Activated T-cell treated with anti-CD3 and anti-CD28 coated beads, Interleukin-2, amount 50 U/mL, for 4 hours (primary cell): ENCODE results near the gene TMEM185A. TPM values are rescaled to one million over a fixed set of nuclear protein-coding genes. Genes with fewer than 3 reads are reported as not detected.
A peak's percentile ranks its signal among the peaks of the same experiment; 100 is the strongest.
"Not testable (repeated sequence)": the region's sequence is repeated elsewhere in the genome, so short reads cannot be mapped to it uniquely, and the experiment has no call there.

Experiments used
- ATAC-seq, 2 donors: fragments of 200-7000 bp; cut with Tn5 transposase; one replicate each; pipeline ENCODE4 v1.10.0; 2021
- DNase-seq: peaks from one replicate; pipeline ENCODE4 v3.0.0-alpha.2; 2020
- H3K27me3 Mint-ChIP-seq: one replicate; pipeline ENCODE4 v1.8.0; 2021; ENCODE audit warnings: low read depth, mixed read lengths
- H3K36me3 Mint-ChIP-seq: one replicate; pipeline ENCODE4 v1.8.0; 2022; ENCODE audit warnings: mixed read lengths; ENCODE audit not compliant: insufficient read depth
- H3K4me1 Mint-ChIP-seq: one replicate; pipeline ENCODE4 v1.8.0; 2021; ENCODE audit warnings: low read depth, mixed read lengths
- H3K4me3 Mint-ChIP-seq: one replicate; pipeline ENCODE4 v1.8.0; 2021; ENCODE audit warnings: mild to moderate bottlenecking, moderate library complexity, mixed read lengths
- H3K9me3 Mint-ChIP-seq: one replicate; pipeline ENCODE4 v1.8.0; 2021; ENCODE audit warnings: mixed read lengths
- total RNA-seq, 3 donors: library from RNA; stranded (reverse); gene quantifications; one replicate each; pipeline ENCODE4 v1.2.1, GENCODE V29; 2021

Gene TMEM185A
- total RNA-seq, 3 donors from 2014 or later: 14.7 to 20.0 (median 15.7) TPM

GRCh38 chrX:149639568-149639967 lies 8.0 kb upstream of the TMEM185A start:
- no peak for DNase-seq
- H3K36me3 Mint-ChIP-seq: no peaks in the 10 kb centered on the region
- H3K4me1 Mint-ChIP-seq: peaks cover 3% of the 10 kb centered on the region
- no peak for ATAC-seq
- H3K27me3 Mint-ChIP-seq: no peaks in the 10 kb centered on the region
- H3K9me3 Mint-ChIP-seq: no peaks in the 10 kb centered on the region
- no peak overlapping the region for H3K4me3 Mint-ChIP-seq

- ATAC-seq: no peak
- no peak overlapping the region for H3K4me3 Mint-ChIP-seq
- H3K36me3 Mint-ChIP-seq: no peaks in the 10 kb centered on the region
- H3K9me3 Mint-ChIP-seq: no peaks in the 10 kb centered on the region
- DNase-seq: no peak
- H3K27me3 Mint-ChIP-seq: no peaks in the 10 kb centered on the region
- H3K4me1 Mint-ChIP-seq: peaks cover 3% of the 10 kb centered on the region
These were observed 7.3 kb upstream of the TMEM185A start for GRCh38 chrX:149638860-149639259.

GRCh38 chrX:149633511-149633910 lies 1.9 kb upstream of the TMEM185A start:
- no peaks in the 10 kb centered on the region for H3K27me3 Mint-ChIP-seq
- H3K9me3 Mint-ChIP-seq: no peaks in the 10 kb centered on the region
- H3K4me1 Mint-ChIP-seq: peaks cover 26% of the 10 kb centered on the region
- H3K36me3 Mint-ChIP-seq: no peaks in the 10 kb centered on the region
- DNase-seq (no peak), ATAC-seq (no peak)
- no peak overlapping the region for H3K4me3 Mint-ChIP-seq

GRCh38 chrX:149630681-149631233 lies 835 bp downstream of the TMEM185A start:
- no peaks in the 10 kb centered on the region for H3K9me3 Mint-ChIP-seq
- peak overlapping the region; percentile 90 for H3K4me3 Mint-ChIP-seq
- peaks cover 43% of the 10 kb centered on the region for H3K4me1 Mint-ChIP-seq
- ATAC-seq (no peak), DNase-seq (no peak)
- no peaks in the 10 kb centered on the region for H3K27me3 Mint-ChIP-seq
- no peaks in the 10 kb centered on the region for H3K36me3 Mint-ChIP-seq

GRCh38 chrX:149629730-149630387 lies 1.7 kb downstream of the TMEM185A start:
- no peaks in the 10 kb centered on the region for H3K27me3 Mint-ChIP-seq
- no peak for ATAC-seq
- no peak for DNase-seq

GRCh38 chrX:149628768-149629167 lies 2.8 kb downstream of the TMEM185A start:
- ATAC-seq: no peak
- no peaks in the 10 kb centered on the region for H3K27me3 Mint-ChIP-seq
- no peaks in the 10 kb centered on the region for H3K9me3 Mint-ChIP-seq
- H3K4me1 Mint-ChIP-seq: peaks cover 60% of the 10 kb centered on the region
- DNase-seq: no peak
- no peaks in the 10 kb centered on the region for H3K36me3 Mint-ChIP-seq
- no peak overlapping the region for H3K4me3 Mint-ChIP-seq

More at GRCh38 chrX:149629730-149630387, 1.7 kb downstream of the TMEM185A start:
- no peaks in the 10 kb centered on the region for H3K9me3 Mint-ChIP-seq
- H3K4me1 Mint-ChIP-seq: peaks cover 52% of the 10 kb centered on the region
- no peaks in the 10 kb centered on the region for H3K36me3 Mint-ChIP-seq
- H3K4me3 Mint-ChIP-seq: peak overlapping the region; percentile 90

GRCh38 chrX:149628280-149628679 lies 3.3 kb downstream of the TMEM185A start:
- DNase-seq (no peak), ATAC-seq (no peak)
- Mint-ChIP-seq H3K36me3 (no peaks in the 10 kb centered on the region), H3K4me3 (no peak overlapping the region), H3K4me1 (peaks cover 62% of the 10 kb centered on the region), H3K27me3 (no peaks in the 10 kb centered on the region), H3K9me3 (no peaks in the 10 kb centered on the region)

- H3K4me1 Mint-ChIP-seq: peaks cover 58% of the 10 kb centered on the region
- H3K9me3 Mint-ChIP-seq, H3K4me3 Mint-ChIP-seq, H3K36me3 Mint-ChIP-seq, DNase-seq, H3K27me3 Mint-ChIP-seq, ATAC-seq: not testable (repeated sequence)
These were observed 4.8 kb downstream of the TMEM185A start for GRCh38 chrX:149626829-149627228.

- ATAC-seq, H3K4me3 Mint-ChIP-seq, H3K36me3 Mint-ChIP-seq, H3K27me3 Mint-ChIP-seq, DNase-seq, H3K9me3 Mint-ChIP-seq: not testable (repeated sequence)
- H3K4me1 Mint-ChIP-seq: peaks cover 15% of the 10 kb centered on the region
These were observed 11.9 kb downstream of the TMEM185A start for GRCh38 chrX:149619662-149620061.

- peaks cover 12% of the 10 kb centered on the region for H3K4me1 Mint-ChIP-seq
- no peak for DNase-seq
- no peaks in the 10 kb centered on the region for H3K36me3 Mint-ChIP-seq
- H3K27me3 Mint-ChIP-seq: no peaks in the 10 kb centered on the region
- H3K9me3 Mint-ChIP-seq: no peaks in the 10 kb centered on the region
- no peak overlapping the region for H3K4me3 Mint-ChIP-seq
- no peak for ATAC-seq
These were observed 12.7 kb downstream of the TMEM185A start for GRCh38 chrX:149618871-149619270.

GRCh38 chrX:149611623-149612175 lies 19.9 kb downstream of the TMEM185A start:
- Mint-ChIP-seq H3K4me1 (peaks cover 7% of the 10 kb centered on the region), H3K36me3 (peaks cover 3% of the 10 kb centered on the region), H3K4me3 (no peak overlapping the region), H3K9me3 (no peaks in the 10 kb centered on the region), H3K27me3 (no peaks in the 10 kb centered on the region)
- DNase-seq (no peak), ATAC-seq (no peak)

GRCh38 chrX:149610511-149610910 lies 21.1 kb downstream of the TMEM185A start:
- no peak for ATAC-seq
- peaks cover 7% of the 10 kb centered on the region for H3K4me1 Mint-ChIP-seq
- H3K27me3 Mint-ChIP-seq: no peaks in the 10 kb centered on the region
- DNase-seq: no peak
- H3K4me3 Mint-ChIP-seq: no peak overlapping the region
- peaks cover 3% of the 10 kb centered on the region for H3K36me3 Mint-ChIP-seq
- no peaks in the 10 kb centered on the region for H3K9me3 Mint-ChIP-seq

GRCh38 chrX:149607699-149608098 lies 23.9 kb downstream of the TMEM185A start:
- DNase-seq: no peak
- H3K27me3 Mint-ChIP-seq: no peaks in the 10 kb centered on the region
- no peak for ATAC-seq

GRCh38 chrX:149605248-149605885 lies 26.2 kb downstream of the TMEM185A start:
- not testable (repeated sequence) for H3K27me3 Mint-ChIP-seq, H3K4me1 Mint-ChIP-seq, H3K9me3 Mint-ChIP-seq, ATAC-seq, DNase-seq, H3K4me3 Mint-ChIP-seq, H3K36me3 Mint-ChIP-seq

More at GRCh38 chrX:149607699-149608098, 23.9 kb downstream of the TMEM185A start:
- Mint-ChIP-seq H3K36me3 (peaks cover 3% of the 10 kb centered on the region), H3K4me3 (no peak overlapping the region), H3K4me1 (peaks cover 1% of the 10 kb centered on the region), H3K9me3 (no peaks in the 10 kb centered on the region)

GRCh38 chrX:149598603-149599002 lies 33.0 kb downstream of the TMEM185A start:
- not testable (repeated sequence) for H3K9me3 Mint-ChIP-seq

More at GRCh38 chrX:149598603-149599002, 33.0 kb downstream of the TMEM185A start:
- H3K27me3 Mint-ChIP-seq, H3K4me3 Mint-ChIP-seq, H3K36me3 Mint-ChIP-seq, DNase-seq, ATAC-seq, H3K4me1 Mint-ChIP-seq: not testable (repeated sequence)
